Ovary (tissue), 3 donors: ENCODE data around the gene JUNB.

Experiments used
- CTCF ChIP-seq, 3 donors: fragments of 450-650 bp in 2 of 3; fragments of 200-600 bp in 1 of 3; IDR thresholded peaks; one replicate each; pipeline versions ENCODE4 v1.5.1 to v1.8.0; 2016 to 2022; ENCODE audit warnings: antibody characterized with exemption in 3 of 3, mild to moderate bottlenecking in 1 of 3
- EP300 ChIP-seq: sonication (generic); formaldehyde crosslinking; IDR thresholded peaks from one replicate; pipeline ENCODE4 v1.6.1; 2017; ENCODE audit warnings: antibody characterized with exemption
- donor health status: DM: no; HTN: no; CAD: no.

- TF ChIP-seq CTCF (IDR thresholded peaks at IDR 0.05) (no peak), EP300 (no peak)
Measured at GRCh38 chr19:12751635-12752034, 39.7 kb upstream of the JUNB start, which contains the start of gene BEST2.
